Smooth muscle cell (in vitro differentiated cells): ENCODE results near the gene MUC2. TPM values are rescaled to one million over a fixed set of nuclear protein-coding genes. Genes with fewer than 3 reads are reported as not detected.

Source experiments
- DNase-seq: peaks from one replicate; lab custom pipeline; 2025; ENCODE audit not compliant: unreplicated experiment; lab: John Stamatoyannopoulos, UW
- H2AFZ ChIP-seq: fragments of 200-600 bp; sonication (generic); 2 replicates; pipeline ENCODE4 v1.6.0; 2016; ENCODE audit warnings: antibody characterized with exemption, low read depth, mild to moderate bottlenecking
- H3F3A ChIP-seq: fragments of 200-600 bp; sonication (generic); 2 replicates; pipeline ENCODE4 v1.6.0; 2017; ENCODE audit warnings: antibody characterized with exemption, low read depth
- H3K27ac ChIP-seq: fragments of 200-600 bp; sonication (generic); 2 replicates; pipeline ENCODE4 v1.5.1; 2016; ENCODE audit warnings: low read depth, mild to moderate bottlenecking
- H3K27me3 ChIP-seq: fragments of 200-600 bp; sonication (generic); 2 replicates; pipeline ENCODE4 v1.6.1; 2016; ENCODE audit warnings: low read depth, mild to moderate bottlenecking
- H3K36me3 ChIP-seq: fragments of 200-600 bp; sonication (generic); 2 replicates; pipeline ENCODE4 v1.5.1; 2016; ENCODE audit warnings: low read depth
- H3K4me1 ChIP-seq: fragments of 200-600 bp; sonication (generic); 2 replicates; pipeline ENCODE4 v1.5.1; 2016; ENCODE audit warnings: low read depth
- H3K4me2 ChIP-seq: fragments of 200-600 bp; sonication (generic); 2 replicates; pipeline ENCODE4 v1.6.0; 2016; ENCODE audit warnings: mild to moderate bottlenecking
- H3K4me3 ChIP-seq: fragments of 200-600 bp; sonication (generic); 2 replicates; pipeline ENCODE4 v1.5.1; 2016; ENCODE audit warnings: mild to moderate bottlenecking
- H3K79me2 ChIP-seq: fragments of 200-600 bp; sonication (generic); 2 replicates; pipeline ENCODE4 v1.6.0; 2016; ENCODE audit warnings: low read depth, mild to moderate bottlenecking
- H3K9ac ChIP-seq: fragments of 200-600 bp; sonication (generic); 2 replicates; pipeline ENCODE4 v1.6.0; 2016; ENCODE audit warnings: low read depth
- H3K9me3 ChIP-seq: fragments of 200-600 bp; sonication (generic); replicated peaks from 2 replicates; pipeline ENCODE4 v1.5.1; 2016; ENCODE audit warnings: low read depth
- H4K20me1 ChIP-seq: fragments of 200-600 bp; sonication (generic); 2 replicates; pipeline ENCODE4 v1.6.0; 2016; ENCODE audit warnings: low read depth
- CTCF ChIP-seq: fragments of 200-600 bp; sonication (generic); IDR thresholded peaks from 2 replicates; pipeline ENCODE4 v1.5.1; 2017; ENCODE audit warnings: borderline replicate concordance, mild to moderate bottlenecking, antibody characterized with exemption; ENCODE audit not compliant: insufficient read depth, poor library complexity, severe bottlenecking
- WGBS: methylation state at CpG from one replicate; pipeline ENCODE4 v1.1.7; 2016; ENCODE audit warnings: low lambda C conversion rate; 5-methylcytosine and 5-hydroxymethylcytosine counted together
- polyA plus RNA-seq: library from polyadenylated mRNA; unstranded; fragments of >200 nt; fragmentation: Nextera tagmentation; extraction: Ambion mirVana; gene quantifications from 2 replicates; pipeline ENCODE4 v1.2.1, GENCODE V29; 2016
- total RNA-seq: library from RNA; depleted of rRNA; stranded (reverse); fragments of >200 nt; gene quantifications from 2 replicates; pipeline ENCODE4 v1.2.3, GENCODE V29; 2014

MUC2 gene
- total and polyA plus RNA-seq, 2 experiments from 2014 or later: not detected

- Histone ChIP-seq H3K79me2 (no peaks in the 10 kb centered on the region), H3K9me3 (no peaks in the 10 kb centered on the region), H4K20me1 (no peaks in the 10 kb centered on the region), H3K4me1 (no peaks in the 10 kb centered on the region), H3K9ac (no peak overlapping the region), H3K4me3 (no peak overlapping the region), H3K4me2 (no peak overlapping the region), H2AFZ (no peak overlapping the region), H3K27me3 (no peaks in the 10 kb centered on the region), H3K36me3 (no peaks in the 10 kb centered on the region), H3K27ac (no peak overlapping the region), H3F3A (no peaks in the 10 kb centered on the region)
- TF ChIP-seq CTCF: no peak
- WGBS: 92% methylated on average over 31 of the region's 33 CpGs
- no peak for DNase-seq
These were observed 7.1 kb downstream of the MUC2 start for GRCh38 chr11:1081601-1082311.

DNA sequence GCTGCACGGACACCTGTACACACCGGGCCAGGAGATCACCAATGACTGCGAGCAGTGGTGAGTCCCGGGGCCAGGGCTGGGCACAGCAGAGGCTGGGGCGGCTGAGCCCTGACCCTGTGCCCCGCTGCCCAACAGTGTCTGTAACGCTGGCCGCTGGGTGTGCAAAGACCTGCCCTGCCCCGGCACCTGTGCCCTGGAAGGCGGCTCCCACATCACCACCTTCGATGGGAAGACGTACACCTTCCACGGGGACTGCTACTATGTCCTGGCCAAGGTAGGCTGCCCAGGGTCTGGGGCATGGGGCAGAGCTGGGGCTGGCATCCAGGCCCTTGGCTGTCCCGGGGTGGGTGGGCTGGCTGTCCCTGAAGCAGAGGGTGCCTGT, 7.7 kb downstream of the MUC2 start:
- Histone ChIP-seq H3K79me2 (no peaks in the 10 kb centered on the region), H3K4me3 (no peak overlapping the region), H3K4me1 (no peaks in the 10 kb centered on the region), H3K36me3 (no peaks in the 10 kb centered on the region), H3K9me3 (no peaks in the 10 kb centered on the region), H3F3A (no peaks in the 10 kb centered on the region), H3K27ac (no peak overlapping the region), H3K9ac (no peak overlapping the region), H4K20me1 (no peaks in the 10 kb centered on the region), H3K4me2 (no peak overlapping the region), H3K27me3 (no peaks in the 10 kb centered on the region), H2AFZ (no peak overlapping the region)
- WGBS: 95% methylated on average over 14 of the region's 14 CpGs
- no peak for TF ChIP-seq CTCF
- no peak for DNase-seq

- WGBS: 82% methylated on average over 24 of the region's 33 CpGs
- no peak for DNase-seq
- no peaks in the 10 kb centered on the region for H3F3A ChIP-seq
These were observed 8.3 kb downstream of the MUC2 start for GRCh38 chr11:1082728-1083620.

More at GRCh38 chr11:1082728-1083620, 8.3 kb downstream of the MUC2 start:
- Histone ChIP-seq H3K4me3 (no peak overlapping the region), H3K27me3 (no peaks in the 10 kb centered on the region), H3K4me2 (no peak overlapping the region), H3K9me3 (no peaks in the 10 kb centered on the region), H3K79me2 (no peaks in the 10 kb centered on the region), H3K27ac (no peak overlapping the region), H2AFZ (no peak overlapping the region), H3K36me3 (no peaks in the 10 kb centered on the region), H3K9ac (no peak overlapping the region), H3K4me1 (no peaks in the 10 kb centered on the region), H4K20me1 (no peaks in the 10 kb centered on the region)
- no peak for TF ChIP-seq CTCF
